PC-3 (cell line): ENCODE measurements around the gene RHEX.

ENCODE experiments used
- EZH2 ChIP-seq: fragments of 300-600 bp; sonication (generic); IDR thresholded peaks from one replicate; pipeline ENCODE4 v1.6.1; 2017; ENCODE audit warnings: antibody characterized with exemption, mild to moderate bottlenecking, low read length; ENCODE audit not compliant: unreplicated experiment
- EZH2phosphoT487 ChIP-seq: fragments of 300-600 bp; sonication (generic); IDR thresholded peaks from 2 replicates; pipeline ENCODE4 v1.6.1; 2018; ENCODE audit warnings: mild to moderate bottlenecking, antibody characterized with exemption, low read length, borderline replicate concordance
- TF ChIP-seq, protein P1 (sequence below): fragments of 300-600 bp; sonication (generic); conservative IDR thresholded peaks from 2 replicates; pipeline ENCODE4 v1.5.1; 2017; ENCODE audit warnings: antibody characterized with exemption, low read depth, mild to moderate bottlenecking, low read length

DNA sequence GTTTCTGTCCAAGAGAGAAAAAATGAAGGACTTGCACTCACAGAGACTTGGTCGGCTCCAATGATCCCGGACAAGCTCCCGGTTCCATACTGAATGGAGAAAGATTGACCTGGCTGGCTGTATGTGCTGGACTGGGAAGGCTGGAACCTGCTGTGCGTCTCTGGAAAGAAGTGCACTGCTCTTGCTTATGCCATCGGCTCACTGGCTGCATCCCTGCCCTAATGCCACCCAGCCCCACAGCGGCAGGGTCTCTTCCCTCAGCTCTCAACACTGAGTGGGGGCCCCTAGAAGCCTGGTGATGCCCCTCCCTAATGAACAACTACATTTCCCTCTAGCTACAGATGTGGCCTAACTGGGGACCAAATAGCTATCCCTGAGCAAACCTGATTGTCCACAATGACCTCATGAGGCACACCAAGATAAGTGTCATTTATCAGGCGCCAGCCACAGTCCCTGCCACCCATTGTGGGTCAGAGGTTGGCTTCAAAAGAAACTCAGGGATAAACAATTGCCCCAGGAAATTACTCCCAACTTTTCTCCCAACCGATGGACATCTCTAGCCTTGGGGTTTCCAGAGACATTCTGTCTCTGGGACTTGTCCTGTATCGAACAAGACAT lies 31.9 kb upstream of the RHEX start:
- TF ChIP-seq, protein P1, sequence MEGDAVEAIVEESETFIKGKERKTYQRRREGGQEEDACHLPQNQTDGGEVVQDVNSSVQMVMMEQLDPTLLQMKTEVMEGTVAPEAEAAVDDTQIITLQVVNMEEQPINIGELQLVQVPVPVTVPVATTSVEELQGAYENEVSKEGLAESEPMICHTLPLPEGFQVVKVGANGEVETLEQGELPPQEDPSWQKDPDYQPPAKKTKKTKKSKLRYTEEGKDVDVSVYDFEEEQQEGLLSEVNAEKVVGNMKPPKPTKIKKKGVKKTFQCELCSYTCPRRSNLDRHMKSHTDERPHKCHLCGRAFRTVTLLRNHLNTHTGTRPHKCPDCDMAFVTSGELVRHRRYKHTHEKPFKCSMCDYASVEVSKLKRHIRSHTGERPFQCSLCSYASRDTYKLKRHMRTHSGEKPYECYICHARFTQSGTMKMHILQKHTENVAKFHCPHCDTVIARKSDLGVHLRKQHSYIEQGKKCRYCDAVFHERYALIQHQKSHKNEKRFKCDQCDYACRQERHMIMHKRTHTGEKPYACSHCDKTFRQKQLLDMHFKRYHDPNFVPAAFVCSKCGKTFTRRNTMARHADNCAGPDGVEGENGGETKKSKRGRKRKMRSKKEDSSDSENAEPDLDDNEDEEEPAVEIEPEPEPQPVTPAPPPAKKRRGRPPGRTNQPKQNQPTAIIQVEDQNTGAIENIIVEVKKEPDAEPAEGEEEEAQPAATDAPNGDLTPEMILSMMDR: no peak
- TF ChIP-seq EZH2 (no peak), EZH2phosphoT487 (no peak)
